Astrocyte (in vitro differentiated cells and primary cell): Measurements from ENCODE around the gene PTPRM.

Experiments used
- CTCF ChIP-seq: IDR thresholded peaks from 2 replicates; pipeline ENCODE4 v1.5.1; 2011; ENCODE audit warnings: low read depth, mild to moderate bottlenecking, inconsistent platforms, low read length, moderate library complexity; ENCODE audit not compliant: insufficient read depth
- EZH2 ChIP-seq: IDR thresholded peaks from 2 replicates; pipeline ENCODE4 v1.6.1; 2012; ENCODE audit warnings: mild to moderate bottlenecking, low read length, inconsistent platforms; ENCODE audit not compliant: insufficient read depth

GRCh38 chr18:8400193-8400752 lies 833.2 kb downstream of the PTPRM start:
- no peak for TF ChIP-seq CTCF
- TF ChIP-seq EZH2 = no peak
